22Rv1 (cell line): Measurements from ENCODE around the gene H1-8.

Experiments used
- ZFX ChIP-seq: fragments of 450-650 bp; IDR thresholded peaks from 2 replicates; pipeline ENCODE4 v1.6.1; 2017; ENCODE audit warnings: antibody characterized with exemption, borderline replicate concordance
- TF ChIP-seq, protein P1 (sequence below): fragments of 450-650 bp; IDR thresholded peaks from 2 replicates; pipeline ENCODE4 v1.5.1; 2017; ENCODE audit warnings: mild to moderate bottlenecking

DNA sequence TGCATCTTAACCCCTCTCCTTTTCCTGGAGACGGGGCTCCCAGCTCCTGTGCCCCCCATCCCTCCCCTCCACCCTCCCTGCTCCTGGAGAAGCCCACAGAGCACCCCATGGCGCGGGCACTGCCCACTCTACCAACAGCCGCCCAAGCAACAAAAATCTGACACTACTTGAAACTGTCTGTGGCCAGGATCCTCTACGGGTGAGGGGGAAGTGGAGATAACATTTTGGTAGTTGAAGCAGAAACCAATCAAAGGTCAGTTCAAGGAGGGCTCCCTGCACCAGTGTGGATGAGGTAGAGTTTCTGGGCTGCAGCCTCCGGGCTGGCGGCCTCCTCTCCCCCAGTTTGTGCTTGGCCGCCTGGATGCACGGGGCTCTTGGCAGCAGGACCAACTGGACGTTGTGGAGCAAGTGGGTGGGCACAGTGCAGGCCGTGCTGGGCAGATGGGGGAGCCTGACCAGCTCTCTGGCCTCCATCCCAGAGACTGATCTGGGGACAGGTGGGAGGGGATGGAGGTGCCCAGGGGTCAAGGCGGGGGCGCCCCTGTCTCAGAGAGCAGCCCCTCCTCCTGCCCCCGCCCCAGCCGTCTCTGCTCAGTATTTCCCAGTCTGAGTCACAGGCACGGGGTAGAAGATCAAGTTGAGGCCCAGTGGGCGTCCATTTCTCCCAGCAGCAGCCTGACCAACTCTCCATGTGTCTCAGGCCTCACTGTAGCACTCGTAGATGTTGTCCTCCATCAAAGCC lies 12.8 kb downstream of the H1-8 start:
- TF ChIP-seq, protein P1, sequence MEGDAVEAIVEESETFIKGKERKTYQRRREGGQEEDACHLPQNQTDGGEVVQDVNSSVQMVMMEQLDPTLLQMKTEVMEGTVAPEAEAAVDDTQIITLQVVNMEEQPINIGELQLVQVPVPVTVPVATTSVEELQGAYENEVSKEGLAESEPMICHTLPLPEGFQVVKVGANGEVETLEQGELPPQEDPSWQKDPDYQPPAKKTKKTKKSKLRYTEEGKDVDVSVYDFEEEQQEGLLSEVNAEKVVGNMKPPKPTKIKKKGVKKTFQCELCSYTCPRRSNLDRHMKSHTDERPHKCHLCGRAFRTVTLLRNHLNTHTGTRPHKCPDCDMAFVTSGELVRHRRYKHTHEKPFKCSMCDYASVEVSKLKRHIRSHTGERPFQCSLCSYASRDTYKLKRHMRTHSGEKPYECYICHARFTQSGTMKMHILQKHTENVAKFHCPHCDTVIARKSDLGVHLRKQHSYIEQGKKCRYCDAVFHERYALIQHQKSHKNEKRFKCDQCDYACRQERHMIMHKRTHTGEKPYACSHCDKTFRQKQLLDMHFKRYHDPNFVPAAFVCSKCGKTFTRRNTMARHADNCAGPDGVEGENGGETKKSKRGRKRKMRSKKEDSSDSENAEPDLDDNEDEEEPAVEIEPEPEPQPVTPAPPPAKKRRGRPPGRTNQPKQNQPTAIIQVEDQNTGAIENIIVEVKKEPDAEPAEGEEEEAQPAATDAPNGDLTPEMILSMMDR: no peak
- no peak for TF ChIP-seq ZFX
